Prostate gland (tissue), 2 donors: ENCODE data around the gene GABPB2.

Experiments
- POLR2A ChIP-seq: fragments of 450-650 bp; IDR thresholded peaks from one replicate; pipeline ENCODE4 v1.6.1; 2016; ENCODE audit warnings: antibody characterized with exemption, mild to moderate bottlenecking
- POLR2AphosphoS5 ChIP-seq: sonication (generic); formaldehyde crosslinking; IDR thresholded peaks from one replicate; pipeline ENCODE4 v1.6.1; 2017; ENCODE audit warnings: antibody characterized with exemption
- TF ChIP-seq, protein P1 (sequence below), 4 experiments: fragments of 200-600 bp in 2 of 4; fragments of 450-650 bp in 2 of 4; sonication (generic) in 2 of 4; IDR thresholded peaks; 1 replicate in 3 of 4; 2 replicates in 1 of 4; pipeline ENCODE4 v1.5.1; 2016 to 2019; ENCODE audit warnings: antibody characterized with exemption in 4 of 4, mild to moderate bottlenecking in 2 of 4, moderate library complexity in 2 of 4

GRCh38 chr1:151035167-151035566, 35.4 kb upstream of the GABPB2 start:
- TF ChIP-seq, protein P1, sequence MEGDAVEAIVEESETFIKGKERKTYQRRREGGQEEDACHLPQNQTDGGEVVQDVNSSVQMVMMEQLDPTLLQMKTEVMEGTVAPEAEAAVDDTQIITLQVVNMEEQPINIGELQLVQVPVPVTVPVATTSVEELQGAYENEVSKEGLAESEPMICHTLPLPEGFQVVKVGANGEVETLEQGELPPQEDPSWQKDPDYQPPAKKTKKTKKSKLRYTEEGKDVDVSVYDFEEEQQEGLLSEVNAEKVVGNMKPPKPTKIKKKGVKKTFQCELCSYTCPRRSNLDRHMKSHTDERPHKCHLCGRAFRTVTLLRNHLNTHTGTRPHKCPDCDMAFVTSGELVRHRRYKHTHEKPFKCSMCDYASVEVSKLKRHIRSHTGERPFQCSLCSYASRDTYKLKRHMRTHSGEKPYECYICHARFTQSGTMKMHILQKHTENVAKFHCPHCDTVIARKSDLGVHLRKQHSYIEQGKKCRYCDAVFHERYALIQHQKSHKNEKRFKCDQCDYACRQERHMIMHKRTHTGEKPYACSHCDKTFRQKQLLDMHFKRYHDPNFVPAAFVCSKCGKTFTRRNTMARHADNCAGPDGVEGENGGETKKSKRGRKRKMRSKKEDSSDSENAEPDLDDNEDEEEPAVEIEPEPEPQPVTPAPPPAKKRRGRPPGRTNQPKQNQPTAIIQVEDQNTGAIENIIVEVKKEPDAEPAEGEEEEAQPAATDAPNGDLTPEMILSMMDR (IDR thresholded peaks at IDR 0.05): no peak
- TF ChIP-seq POLR2AphosphoS5 (no peak), POLR2A (no peak)
